Smooth muscle cell (in vitro differentiated cells): ENCODE results near the gene ABHD2. TPM values are rescaled to one million over a fixed set of nuclear protein-coding genes. Genes with fewer than 3 reads are reported as not detected.
"Not testable (repeated sequence)": the region's sequence is repeated elsewhere in the genome, so short reads cannot be mapped to it uniquely, and the experiment has no call there.

ENCODE experiments used
- DNase-seq: peaks from one replicate; lab custom pipeline; 2025; ENCODE audit not compliant: unreplicated experiment; lab: John Stamatoyannopoulos, UW
- H2AFZ ChIP-seq: fragments of 200-600 bp; sonication (generic); 2 replicates; pipeline ENCODE4 v1.6.0; 2016; ENCODE audit warnings: antibody characterized with exemption, low read depth, mild to moderate bottlenecking
- H3F3A ChIP-seq: fragments of 200-600 bp; sonication (generic); 2 replicates; pipeline ENCODE4 v1.6.0; 2017; ENCODE audit warnings: antibody characterized with exemption, low read depth
- H3K27ac ChIP-seq: fragments of 200-600 bp; sonication (generic); 2 replicates; pipeline ENCODE4 v1.5.1; 2016; ENCODE audit warnings: low read depth, mild to moderate bottlenecking
- H3K27me3 ChIP-seq: fragments of 200-600 bp; sonication (generic); 2 replicates; pipeline ENCODE4 v1.6.1; 2016; ENCODE audit warnings: low read depth, mild to moderate bottlenecking
- H3K36me3 ChIP-seq: fragments of 200-600 bp; sonication (generic); 2 replicates; pipeline ENCODE4 v1.5.1; 2016; ENCODE audit warnings: low read depth
- H3K4me1 ChIP-seq: fragments of 200-600 bp; sonication (generic); 2 replicates; pipeline ENCODE4 v1.5.1; 2016; ENCODE audit warnings: low read depth
- H3K4me2 ChIP-seq: fragments of 200-600 bp; sonication (generic); 2 replicates; pipeline ENCODE4 v1.6.0; 2016; ENCODE audit warnings: mild to moderate bottlenecking
- H3K4me3 ChIP-seq: fragments of 200-600 bp; sonication (generic); 2 replicates; pipeline ENCODE4 v1.5.1; 2016; ENCODE audit warnings: mild to moderate bottlenecking
- H3K79me2 ChIP-seq: fragments of 200-600 bp; sonication (generic); 2 replicates; pipeline ENCODE4 v1.6.0; 2016; ENCODE audit warnings: low read depth, mild to moderate bottlenecking
- H3K9ac ChIP-seq: fragments of 200-600 bp; sonication (generic); 2 replicates; pipeline ENCODE4 v1.6.0; 2016; ENCODE audit warnings: low read depth
- H3K9me3 ChIP-seq: fragments of 200-600 bp; sonication (generic); replicated peaks from 2 replicates; pipeline ENCODE4 v1.5.1; 2016; ENCODE audit warnings: low read depth
- H4K20me1 ChIP-seq: fragments of 200-600 bp; sonication (generic); 2 replicates; pipeline ENCODE4 v1.6.0; 2016; ENCODE audit warnings: low read depth
- WGBS: methylation state at CpG from one replicate; pipeline ENCODE4 v1.1.7; 2016; ENCODE audit warnings: low lambda C conversion rate; 5-methylcytosine and 5-hydroxymethylcytosine counted together
- polyA plus RNA-seq: library from polyadenylated mRNA; unstranded; fragments of >200 nt; fragmentation: Nextera tagmentation; extraction: Ambion mirVana; gene quantifications from 2 replicates; pipeline ENCODE4 v1.2.1, GENCODE V29; 2016
- total RNA-seq: library from RNA; depleted of rRNA; stranded (reverse); fragments of >200 nt; gene quantifications from 2 replicates; pipeline ENCODE4 v1.2.3, GENCODE V29; 2014
- TF ChIP-seq, protein P1 (sequence below): fragments of 200-600 bp; sonication (generic); IDR thresholded peaks from 2 replicates; pipeline ENCODE4 v1.5.1; 2017; ENCODE audit warnings: borderline replicate concordance, mild to moderate bottlenecking, antibody characterized with exemption; ENCODE audit not compliant: insufficient read depth, poor library complexity, severe bottlenecking

Gene ABHD2
- total and polyA plus RNA-seq, 2 experiments from 2014 or later = 9.4 to 23.9 TPM

DNA sequence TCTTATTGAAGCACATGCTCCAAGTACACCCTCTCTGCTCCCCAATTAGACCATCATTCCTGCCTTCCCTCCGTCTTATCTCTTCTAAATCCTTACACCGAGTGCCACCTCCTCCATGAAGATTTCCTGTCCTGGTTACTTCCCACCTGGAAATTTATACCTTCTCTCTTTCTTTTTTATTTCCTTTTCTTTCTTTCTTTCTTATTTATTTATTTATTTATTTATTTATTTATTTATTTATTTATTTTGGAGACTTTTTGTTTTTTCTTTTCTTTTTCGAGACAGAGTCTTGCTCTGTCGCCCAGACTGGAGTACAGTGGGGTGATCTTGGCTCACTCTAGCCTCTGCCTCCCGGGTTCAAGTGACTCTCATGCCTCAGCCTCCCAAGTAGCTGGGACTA is 45.9 kb upstream of the ABHD2 start:
- Histone ChIP-seq H3F3A (no peaks in the 10 kb centered on the region), H3K9me3 (no peaks in the 10 kb centered on the region), H3K9ac (no peak overlapping the region), H3K79me2 (no peaks in the 10 kb centered on the region), H3K4me2 (no peak overlapping the region), H3K4me1 (no peaks in the 10 kb centered on the region), H3K27ac (no peak overlapping the region), H3K4me3 (no peak overlapping the region), H4K20me1 (no peaks in the 10 kb centered on the region), H3K27me3 (no peaks in the 10 kb centered on the region), H2AFZ (no peak overlapping the region), H3K36me3 (no peaks in the 10 kb centered on the region)
- WGBS = 88% methylated on average over 5 of the region's 5 CpGs
- DNase-seq = no peak
- TF ChIP-seq, protein P1, sequence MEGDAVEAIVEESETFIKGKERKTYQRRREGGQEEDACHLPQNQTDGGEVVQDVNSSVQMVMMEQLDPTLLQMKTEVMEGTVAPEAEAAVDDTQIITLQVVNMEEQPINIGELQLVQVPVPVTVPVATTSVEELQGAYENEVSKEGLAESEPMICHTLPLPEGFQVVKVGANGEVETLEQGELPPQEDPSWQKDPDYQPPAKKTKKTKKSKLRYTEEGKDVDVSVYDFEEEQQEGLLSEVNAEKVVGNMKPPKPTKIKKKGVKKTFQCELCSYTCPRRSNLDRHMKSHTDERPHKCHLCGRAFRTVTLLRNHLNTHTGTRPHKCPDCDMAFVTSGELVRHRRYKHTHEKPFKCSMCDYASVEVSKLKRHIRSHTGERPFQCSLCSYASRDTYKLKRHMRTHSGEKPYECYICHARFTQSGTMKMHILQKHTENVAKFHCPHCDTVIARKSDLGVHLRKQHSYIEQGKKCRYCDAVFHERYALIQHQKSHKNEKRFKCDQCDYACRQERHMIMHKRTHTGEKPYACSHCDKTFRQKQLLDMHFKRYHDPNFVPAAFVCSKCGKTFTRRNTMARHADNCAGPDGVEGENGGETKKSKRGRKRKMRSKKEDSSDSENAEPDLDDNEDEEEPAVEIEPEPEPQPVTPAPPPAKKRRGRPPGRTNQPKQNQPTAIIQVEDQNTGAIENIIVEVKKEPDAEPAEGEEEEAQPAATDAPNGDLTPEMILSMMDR = no peak

- Histone ChIP-seq H3K79me2 (no peaks in the 10 kb centered on the region), H3K9ac (no peak overlapping the region), H2AFZ (no peak overlapping the region), H3F3A (no peaks in the 10 kb centered on the region), H3K36me3 (no peaks in the 10 kb centered on the region), H3K27me3 (no peaks in the 10 kb centered on the region), H3K4me2 (no peak overlapping the region), H3K4me3 (no peak overlapping the region), H3K9me3 (no peaks in the 10 kb centered on the region), H3K4me1 (no peaks in the 10 kb centered on the region), H3K27ac (no peak overlapping the region), H4K20me1 (no peaks in the 10 kb centered on the region)
- DNase-seq = no peak
- TF ChIP-seq, protein P1 = no peak
- WGBS = 97% methylated on average over 1 of the region's 3 CpGs
Measured at GRCh38 chr15:89043031-89044002, 44.9 kb upstream of the ABHD2 start.

DNA sequence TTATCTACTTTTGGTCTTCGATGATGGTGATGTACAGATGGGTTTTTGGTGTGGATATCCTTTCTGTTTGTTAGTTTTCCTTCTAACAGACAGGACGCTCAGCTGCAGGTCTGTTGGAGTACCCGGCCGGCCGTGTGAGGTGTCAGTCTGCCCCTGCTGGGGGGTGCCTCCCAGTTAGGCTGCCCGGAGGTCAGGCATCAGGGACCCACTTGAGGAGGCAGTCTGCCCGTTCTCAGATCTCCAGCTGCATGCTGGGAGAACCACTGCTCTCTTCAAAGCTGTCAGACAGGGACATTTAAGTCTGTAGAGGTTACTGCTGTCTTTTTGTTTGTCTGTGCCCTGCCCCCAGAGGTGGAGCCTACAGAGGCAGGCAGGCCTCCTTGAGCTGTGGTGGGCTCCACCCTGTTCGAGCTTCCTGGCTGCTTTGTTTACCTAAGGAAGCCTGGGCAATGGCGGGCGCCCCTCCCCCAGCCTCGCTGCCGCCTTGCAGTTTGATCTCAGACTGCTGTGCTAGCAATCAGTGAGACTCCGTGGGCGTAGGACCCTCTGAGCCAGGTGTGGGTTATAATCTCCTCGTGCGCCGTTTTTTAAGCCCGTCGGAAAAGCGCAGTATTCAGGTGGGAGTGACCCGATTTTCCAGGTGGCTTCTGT is 39.1 kb upstream of the ABHD2 start:
- H2AFZ ChIP-seq, H4K20me1 ChIP-seq, H3F3A ChIP-seq, H3K27me3 ChIP-seq, H3K9ac ChIP-seq, DNase-seq, H3K36me3 ChIP-seq, H3K4me1 ChIP-seq, H3K4me2 ChIP-seq, H3K9me3 ChIP-seq, H3K4me3 ChIP-seq, H3K27ac ChIP-seq, H3K79me2 ChIP-seq: not testable (repeated sequence)
- WGBS = 67% methylated on average over 21 of the region's 21 CpGs

DNA sequence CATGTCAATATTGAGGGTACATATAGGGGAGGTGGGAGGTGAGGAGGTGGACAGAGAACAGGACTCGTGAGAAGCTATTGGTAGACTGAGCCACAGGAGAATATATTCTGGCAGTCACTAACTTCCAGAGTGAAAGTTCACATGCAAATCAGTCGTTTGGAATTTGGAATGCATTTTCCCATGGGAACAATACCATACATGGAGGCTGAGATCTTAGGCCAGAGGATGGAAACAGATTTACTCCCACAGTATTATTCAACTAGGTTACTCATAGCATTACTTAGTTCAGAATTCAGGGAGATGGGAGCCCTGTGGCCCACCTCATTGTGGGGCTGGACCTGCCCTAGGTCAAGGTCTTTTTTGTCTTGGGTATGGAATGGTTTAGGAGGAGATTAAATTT is 36.4 kb upstream of the ABHD2 start:
- H3K27me3 ChIP-seq = no peaks in the 10 kb centered on the region
- H3K36me3 ChIP-seq = no peaks in the 10 kb centered on the region
- H3K4me3 ChIP-seq = no peak overlapping the region
- H3K9ac ChIP-seq = no peak overlapping the region
- peak overlapping the region; percentile 6 for H3K4me2 ChIP-seq
- H3K4me1 ChIP-seq = no peaks in the 10 kb centered on the region
- H3K9me3 ChIP-seq = no peaks in the 10 kb centered on the region
- no peak for DNase-seq
- peak overlapping the region; percentile 56 for H3K27ac ChIP-seq
- TF ChIP-seq, protein P1 = no peak
- H3K79me2 ChIP-seq = no peaks in the 10 kb centered on the region
- no peaks in the 10 kb centered on the region for H3F3A ChIP-seq
- no peak overlapping the region for H2AFZ ChIP-seq
- no peaks in the 10 kb centered on the region for H4K20me1 ChIP-seq
- 37% methylated on average over 2 of the region's 2 CpGs for whole genome bisulfite sequencing
